Stimulated activated CD4-positive, alpha-beta T cell treated with anti-CD3 and anti-CD28 coated beads, Interleukin-2, amount 100 ng/mL, for 48 hours (primary cell): ENCODE data around the gene NR2F6.
"Not testable (repeated sequence)": the region's sequence is repeated elsewhere in the genome, so short reads cannot be mapped to it uniquely, and the experiment has no call there.

Experiments
- DNase-seq, 2 donors: peaks; one replicate each; pipeline ENCODE4 v3.0.0-alpha.2; 2020

NR2F6 gene

GRCh38 chr19:17210296-17210695 is 35.4 kb downstream of the NR2F6 start:
- DNase-seq: no peak

- DNase-seq: peak; percentile 31 to 51
Measured at GRCh38 chr19:17209126-17210036, 36.3 kb downstream of the NR2F6 start.

DNA sequence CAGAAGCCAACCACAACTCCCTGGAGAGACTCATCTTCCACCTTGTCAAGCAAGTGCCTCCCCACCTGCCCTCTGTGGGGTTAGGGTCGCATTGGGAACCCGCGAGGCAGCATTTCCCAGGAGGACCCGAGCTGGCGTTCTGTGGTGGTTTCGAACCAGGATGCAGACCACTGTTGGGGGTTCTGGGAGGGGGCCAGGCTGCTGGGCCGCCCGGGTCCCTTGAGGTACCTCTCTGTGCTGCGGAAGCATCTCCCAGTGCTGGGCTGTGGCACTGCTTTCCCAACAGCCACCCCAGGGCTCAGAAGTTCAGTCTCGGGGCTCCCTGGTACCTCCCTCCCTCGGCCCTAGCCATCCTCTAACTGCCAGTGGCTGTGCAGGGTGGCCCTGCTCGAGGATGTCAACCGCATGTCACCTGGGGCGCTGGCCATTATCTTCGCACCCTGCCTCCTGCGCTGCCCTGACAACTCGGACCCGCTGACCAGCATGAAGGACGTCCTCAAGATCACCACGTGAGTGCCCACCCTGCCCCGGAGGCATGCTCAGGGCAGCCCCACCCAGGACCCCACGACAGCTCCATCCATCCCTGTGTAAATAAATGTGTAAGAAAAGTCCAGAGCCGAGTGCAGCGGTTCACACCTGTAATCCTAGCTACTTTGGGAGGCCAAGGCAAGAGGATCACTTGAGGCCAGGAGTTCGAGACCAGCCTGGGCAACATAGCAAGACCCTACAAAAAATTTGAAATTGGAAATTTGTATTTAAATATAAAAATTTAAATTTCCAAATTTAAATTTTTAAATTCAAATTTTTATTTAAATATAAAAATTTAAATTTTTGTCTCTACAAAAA is 38.8 kb downstream of the NR2F6 start:
- no peak for DNase-seq

- DNase-seq: peak; percentile 48 to 54
Measured at GRCh38 chr19:17205237-17206140, 40.2 kb downstream of the NR2F6 start.

GRCh38 chr19:17202713-17203112 is 43.0 kb downstream of the NR2F6 start:
- no peak for DNase-seq

GRCh38 chr19:17202249-17202648 is 43.5 kb downstream of the NR2F6 start:
- DNase-seq: no peak

GRCh38 chr19:17200408-17201079 is 45.2 kb downstream of the NR2F6 start:
- DNase-seq: no peak

- no peak for DNase-seq
Measured at GRCh38 chr19:17197666-17198065, 48.1 kb downstream of the NR2F6 start.

DNA sequence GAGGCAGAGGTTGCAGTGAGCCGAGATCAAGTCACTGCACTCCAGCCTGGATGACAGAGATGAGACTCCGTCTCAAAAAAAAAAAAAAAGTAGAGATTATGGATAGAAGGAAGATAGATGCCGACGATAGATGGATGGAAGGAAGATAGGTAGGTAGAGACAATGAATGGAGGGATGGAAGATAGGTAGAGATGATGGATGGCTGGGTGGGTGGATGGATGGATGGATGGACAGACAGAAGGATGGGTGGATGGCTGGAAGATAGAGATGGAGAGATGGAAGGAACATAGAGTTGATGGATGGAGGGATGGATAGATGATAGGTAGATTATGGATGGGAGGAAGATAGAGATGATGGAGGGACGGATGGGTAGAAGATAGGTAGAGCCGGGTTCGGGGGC is 49.1 kb downstream of the NR2F6 start:
- no peak for DNase-seq

GRCh38 chr19:17195106-17195505 is 50.6 kb downstream of the NR2F6 start:
- no peak for DNase-seq

GRCh38 chr19:17194608-17195007 is 51.1 kb downstream of the NR2F6 start:
- DNase-seq: no peak

DNA sequence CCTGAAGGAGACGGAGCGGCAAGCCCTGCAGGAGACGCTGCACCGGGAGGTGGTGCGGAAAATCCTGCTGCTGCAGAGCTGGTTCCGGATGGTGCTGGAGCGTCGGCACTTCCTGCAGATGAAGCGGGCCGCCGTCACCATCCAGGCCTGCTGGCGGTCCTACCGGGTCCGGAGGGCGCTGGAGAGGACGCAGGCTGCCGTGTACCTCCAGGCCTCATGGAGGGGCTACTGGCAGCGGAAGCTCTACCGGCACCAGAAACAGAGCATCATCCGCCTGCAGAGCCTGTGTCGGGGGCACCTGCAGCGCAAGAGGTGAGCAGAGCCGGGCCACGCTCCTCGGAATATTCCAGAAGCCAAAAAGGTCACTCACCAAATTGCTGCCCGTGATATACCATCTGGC is 53.0 kb downstream of the NR2F6 start:
- no peak for DNase-seq

DNA sequence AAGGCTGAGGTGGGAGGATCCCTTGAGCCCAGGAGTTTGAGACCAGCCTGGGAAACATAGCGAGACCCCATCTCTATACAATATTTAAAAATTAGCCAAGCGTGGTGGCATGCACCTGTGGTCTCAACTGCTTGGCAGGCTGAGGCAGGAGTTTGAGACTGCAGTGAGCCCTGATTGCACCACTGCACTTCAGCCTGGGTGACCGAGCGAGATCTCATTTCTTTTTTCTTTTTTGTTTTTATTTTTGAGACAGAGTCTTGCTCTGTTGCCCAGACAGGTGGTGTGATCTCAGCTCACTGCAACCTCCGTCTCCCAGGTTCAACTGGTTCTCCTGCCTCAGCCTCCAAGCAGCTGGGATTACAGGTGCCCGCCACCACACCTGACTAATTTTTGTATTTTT is 54.0 kb downstream of the NR2F6 start:
- DNase-seq: not testable (repeated sequence)

- no peak for DNase-seq
Measured at GRCh38 chr19:17185590-17185989, 60.1 kb downstream of the NR2F6 start.

- DNase-seq: peak in 1 of 2 donors; percentile 21
Measured at GRCh38 chr19:17184371-17184841, 61.3 kb downstream of the NR2F6 start.

DNA sequence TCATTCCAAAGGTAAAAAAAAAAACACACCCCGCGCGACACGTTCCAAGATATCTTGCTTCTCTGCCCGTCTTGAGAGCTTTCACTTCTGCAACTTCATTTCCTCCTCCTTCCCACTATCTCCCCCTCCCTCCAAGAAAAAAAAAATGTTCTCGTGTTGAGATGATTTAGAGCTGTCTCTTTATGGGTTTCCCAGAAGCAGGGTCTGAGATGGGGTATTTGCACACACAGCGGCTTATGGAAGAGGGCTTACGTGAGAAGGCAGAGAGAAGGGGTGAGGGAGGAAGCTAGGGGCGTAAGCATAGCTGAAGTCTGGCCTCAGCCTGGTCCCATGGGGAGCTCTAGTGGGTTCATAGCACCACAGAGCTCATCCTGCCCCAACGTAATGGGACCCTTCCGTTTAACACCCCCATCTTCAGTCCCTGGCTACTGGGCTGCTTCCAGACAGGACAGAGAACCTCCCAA is 61.8 kb downstream of the NR2F6 start:
- DNase-seq: peak; percentile 6 to 9

DNA sequence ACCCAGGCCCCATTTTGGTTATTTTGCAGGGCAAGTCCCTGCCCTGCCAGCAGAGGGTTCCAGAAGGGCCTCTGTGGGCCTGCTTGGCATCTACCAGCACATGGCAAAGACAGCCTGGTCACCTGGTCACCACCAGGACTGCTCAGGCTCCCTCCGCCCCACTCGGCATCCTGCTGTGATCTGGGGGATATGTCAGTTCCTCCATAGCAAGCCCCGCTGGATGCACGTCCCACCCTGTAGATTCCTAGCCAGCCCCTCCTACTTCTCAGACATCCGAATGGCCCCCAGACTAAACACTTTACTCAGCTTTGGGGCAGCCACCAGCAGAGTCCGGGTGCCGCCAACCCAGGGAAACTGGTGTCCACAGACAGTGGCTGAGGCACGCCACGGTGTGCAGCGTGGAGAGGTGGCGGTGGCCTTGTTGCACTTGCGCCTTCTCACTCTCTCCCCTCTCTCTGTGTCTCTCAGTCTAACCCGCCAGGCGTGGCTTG is 62.4 kb downstream of the NR2F6 start:
- DNase-seq: peak in 1 of 2 donors; percentile 19
